HepG2 (cell line): ENCODE results near the gene ST6GALNAC2. TPM values are rescaled to one million over a fixed set of nuclear protein-coding genes. Genes with fewer than 3 reads are reported as not detected.
A peak's percentile ranks its signal among the peaks of the same experiment; 100 is the strongest.

Experiments used
- PAF1 ChIP-seq: IDR thresholded peaks from 2 replicates; pipeline ENCODE4 v1.6.1; 2016; ENCODE audit warnings: missing genetic modification reagents, missing compliant biosample characterization
- PTBP1 ChIP-seq: fragments of 200-400 bp; formaldehyde crosslinking; IDR thresholded peaks from 2 replicates; pipeline ENCODE4 v1.6.1; 2018; ENCODE audit warnings: low read length, low read depth; ENCODE audit not compliant: poor library complexity, severe bottlenecking
- YEATS2 ChIP-seq: sonication (generic); formaldehyde crosslinking; IDR thresholded peaks from 2 replicates; pipeline ENCODE4 v1.4.0; 2020; ENCODE audit warnings: missing genetic modification reagents, borderline replicate concordance
- YY1 ChIP-seq: IDR thresholded peaks from 2 replicates; pipeline ENCODE4 v1.6.1; 2011; ENCODE audit warnings: low read length, low read depth, moderate library complexity, mild to moderate bottlenecking; ENCODE audit not compliant: insufficient read depth, insufficient replicate concordance
- ZBTB3 ChIP-seq: sonication (generic); formaldehyde crosslinking; IDR thresholded peaks from 2 replicates; pipeline ENCODE4 v1.4.0; 2020; ENCODE audit warnings: low read depth, mild to moderate bottlenecking, moderate library complexity, missing genetic modification reagents, borderline replicate concordance
- ZFP91 ChIP-seq: sonication (generic); formaldehyde crosslinking; IDR thresholded peaks from 2 replicates; pipeline ENCODE4 v1.9.0; 2022; ENCODE audit warnings: missing genetic modification reagents, mild to moderate bottlenecking, borderline replicate concordance
- ZMAT3 ChIP-seq: sonication (generic); formaldehyde crosslinking; conservative IDR thresholded peaks from 2 replicates; pipeline ENCODE4 v1.7.0; 2021; ENCODE audit warnings: missing genetic modification reagents
- ZNF333 ChIP-seq: sonication (generic); formaldehyde crosslinking; IDR thresholded peaks from 2 replicates; pipeline ENCODE4 v1.4.0; 2020; ENCODE audit warnings: mild to moderate bottlenecking, missing genetic modification reagents, borderline replicate concordance
- ZNF335 ChIP-seq: sonication (generic); formaldehyde crosslinking; IDR thresholded peaks from 2 replicates; pipeline ENCODE4 v1.4.0; 2020; ENCODE audit warnings: missing genetic modification reagents
- ZNF512B ChIP-seq: sonication (generic); formaldehyde crosslinking; IDR thresholded peaks from 2 replicates; pipeline ENCODE4 v1.5.1; 2020; ENCODE audit warnings: missing genetic modification reagents, mild to moderate bottlenecking, borderline replicate concordance
- ZNF605 ChIP-seq: sonication (generic); formaldehyde crosslinking; IDR thresholded peaks from 2 replicates; pipeline ENCODE4 v1.8.0; 2022; ENCODE audit warnings: mild to moderate bottlenecking, missing genetic modification reagents
- ZNF703 ChIP-seq: sonication (generic); formaldehyde crosslinking; IDR thresholded peaks from 2 replicates; pipeline ENCODE4 v1.5.1; 2020; ENCODE audit warnings: missing genetic modification reagents, mild to moderate bottlenecking, moderate library complexity, borderline replicate concordance
- polyA plus RNA-seq, 8 experiments: library from polyadenylated mRNA; depleted of rRNA in 3 of 8; stranded (reverse) in 7 of 8; unstranded in 1 of 8; fragments of >200 nt; fragmentation: Illumina TruSeq in 4 of 8; extraction: Trizol in 4 of 8; gene quantifications; 2 replicates each; pipeline versions ENCODE4 v1.2.1 to v1.2.3, GENCODE V29; 2011 to 2016; ENCODE audit warnings: low read depth in 4 of 8, missing spikeins in 1 of 8, mixed read lengths in 1 of 8; ENCODE audit not compliant: insufficient read depth in 1 of 8
- total RNA-seq, 5 experiments: library from RNA; depleted of rRNA; stranded (reverse); fragments of >200 nt; fragmentation: Illumina TruSeq; extraction: Trizol; gene quantifications; 2 replicates each; pipeline ENCODE4 v1.2.3, GENCODE V29; 2016; ENCODE audit warnings: low read depth in 1 of 5
- TF ChIP-seq, protein P1 (sequence below): sonication (generic); formaldehyde crosslinking; IDR thresholded peaks from 2 replicates; pipeline ENCODE4 v1.4.0; 2020; ENCODE audit warnings: missing genetic modification reagents, borderline replicate concordance
- TF ChIP-seq, protein P2 (sequence below): fragments of 450-650 bp; IDR thresholded peaks from 2 replicates; pipeline ENCODE4 v1.6.1; 2017

The ST6GALNAC2 gene
- total and polyA plus RNA-seq, 2 of the 13 experiments (the other 11 are each of a cell fraction or from before 2014, with no cell fraction given): 0.12 to 0.49 TPM

GRCh38 chr17:76567634-76568432 is 17.8 kb downstream of the ST6GALNAC2 start (continued):
- no peak for TF ChIP-seq ZBTB3 (CRISPR knock-in tag)
- peak; percentile 92; the same call in 1 of the 2 replicates for TF ChIP-seq PAF1
- no peak for TF ChIP-seq ZNF703 (CRISPR knock-in tag)
- no peak for TF ChIP-seq ZNF605
- TF ChIP-seq, protein P1, sequence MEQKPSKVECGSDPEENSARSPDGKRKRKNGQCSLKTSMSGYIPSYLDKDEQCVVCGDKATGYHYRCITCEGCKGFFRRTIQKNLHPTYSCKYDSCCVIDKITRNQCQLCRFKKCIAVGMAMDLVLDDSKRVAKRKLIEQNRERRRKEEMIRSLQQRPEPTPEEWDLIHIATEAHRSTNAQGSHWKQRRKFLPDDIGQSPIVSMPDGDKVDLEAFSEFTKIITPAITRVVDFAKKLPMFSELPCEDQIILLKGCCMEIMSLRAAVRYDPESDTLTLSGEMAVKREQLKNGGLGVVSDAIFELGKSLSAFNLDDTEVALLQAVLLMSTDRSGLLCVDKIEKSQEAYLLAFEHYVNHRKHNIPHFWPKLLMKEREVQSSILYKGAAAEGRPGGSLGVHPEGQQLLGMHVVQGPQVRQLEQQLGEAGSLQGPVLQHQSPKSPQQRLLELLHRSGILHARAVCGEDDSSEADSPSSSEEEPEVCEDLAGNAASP (CRISPR knock-in tag): no peak
- TF ChIP-seq, protein P2, sequence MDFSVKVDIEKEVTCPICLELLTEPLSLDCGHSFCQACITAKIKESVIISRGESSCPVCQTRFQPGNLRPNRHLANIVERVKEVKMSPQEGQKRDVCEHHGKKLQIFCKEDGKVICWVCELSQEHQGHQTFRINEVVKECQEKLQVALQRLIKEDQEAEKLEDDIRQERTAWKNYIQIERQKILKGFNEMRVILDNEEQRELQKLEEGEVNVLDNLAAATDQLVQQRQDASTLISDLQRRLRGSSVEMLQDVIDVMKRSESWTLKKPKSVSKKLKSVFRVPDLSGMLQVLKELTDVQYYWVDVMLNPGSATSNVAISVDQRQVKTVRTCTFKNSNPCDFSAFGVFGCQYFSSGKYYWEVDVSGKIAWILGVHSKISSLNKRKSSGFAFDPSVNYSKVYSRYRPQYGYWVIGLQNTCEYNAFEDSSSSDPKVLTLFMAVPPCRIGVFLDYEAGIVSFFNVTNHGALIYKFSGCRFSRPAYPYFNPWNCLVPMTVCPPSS: no peak
- TF ChIP-seq ZNF335 (CRISPR knock-in tag): peak; percentile 63; the same call in 1 of the 2 replicates
- no peak for TF ChIP-seq YY1
- no peak for TF ChIP-seq ZNF512B
- no peak for TF ChIP-seq ZNF333 (CRISPR knock-in tag)
- no peak for TF ChIP-seq PTBP1
- TF ChIP-seq ZMAT3: no peak
- peak; percentile 40 for TF ChIP-seq ZFP91
- no peak for TF ChIP-seq YEATS2
